Nephron (organoid): Measurements from ENCODE around the gene INA.
"Not testable (repeated sequence)": the region's sequence is repeated elsewhere in the genome, so short reads cannot be mapped to it uniquely, and the experiment has no call there.

Source experiments
- H3K27ac Mint-ChIP-seq, 3 experiments: 2 replicates each; pipeline ENCODE4 v1.8.0; 2020; ENCODE audit warnings: mixed read lengths in 3 of 3, mild to moderate bottlenecking in 2 of 3, moderate library complexity in 1 of 3
- H3K27me3 Mint-ChIP-seq: 2 replicates; pipeline ENCODE4 v1.8.0; 2021; ENCODE audit warnings: low read depth, mild to moderate bottlenecking, moderate library complexity, mixed read lengths
- H3K36me3 Mint-ChIP-seq: 2 replicates; pipeline ENCODE4 v1.8.0; 2020; ENCODE audit warnings: low read depth, mixed read lengths
- H3K4me1 Mint-ChIP-seq: 2 replicates; pipeline ENCODE4 v1.8.0; 2020; ENCODE audit warnings: mixed read lengths
- H3K4me3 Mint-ChIP-seq, 3 experiments: 2 replicates each; pipeline ENCODE4 v1.8.0; 2020; ENCODE audit warnings: mild to moderate bottlenecking in 3 of 3, mixed read lengths in 3 of 3, moderate library complexity in 2 of 3
- H3K9me3 Mint-ChIP-seq: 2 replicates; pipeline ENCODE4 v1.8.0; 2020; ENCODE audit warnings: mixed read lengths
- CTCF ChIP-seq, 3 experiments: fragments of 200-600 bp; sonication (generic); IDR thresholded peaks; one replicate each; pipeline ENCODE4 v1.5.0; 2021; ENCODE audit warnings: antibody characterized with exemption in 3 of 3; ENCODE audit not compliant: unreplicated experiment in 3 of 3

INA gene

GRCh38 chr10:103254113-103254512, 22.8 kb upstream of the INA start:
- Mint-ChIP-seq H3K9me3 (peaks cover 15% of the 10 kb centered on the region), H3K36me3 (peaks cover 4% of the 10 kb centered on the region), H3K27me3 (peaks cover 10% of the 10 kb centered on the region), H3K4me1 (no peaks in the 10 kb centered on the region), H3K4me3 (no peak overlapping the region), H3K27ac (no peak overlapping the region)
- TF ChIP-seq CTCF (IDR thresholded peaks at IDR 0.05; ENCODE audit: unreplicated experiment in 3 of 3), result no peak

DNA sequence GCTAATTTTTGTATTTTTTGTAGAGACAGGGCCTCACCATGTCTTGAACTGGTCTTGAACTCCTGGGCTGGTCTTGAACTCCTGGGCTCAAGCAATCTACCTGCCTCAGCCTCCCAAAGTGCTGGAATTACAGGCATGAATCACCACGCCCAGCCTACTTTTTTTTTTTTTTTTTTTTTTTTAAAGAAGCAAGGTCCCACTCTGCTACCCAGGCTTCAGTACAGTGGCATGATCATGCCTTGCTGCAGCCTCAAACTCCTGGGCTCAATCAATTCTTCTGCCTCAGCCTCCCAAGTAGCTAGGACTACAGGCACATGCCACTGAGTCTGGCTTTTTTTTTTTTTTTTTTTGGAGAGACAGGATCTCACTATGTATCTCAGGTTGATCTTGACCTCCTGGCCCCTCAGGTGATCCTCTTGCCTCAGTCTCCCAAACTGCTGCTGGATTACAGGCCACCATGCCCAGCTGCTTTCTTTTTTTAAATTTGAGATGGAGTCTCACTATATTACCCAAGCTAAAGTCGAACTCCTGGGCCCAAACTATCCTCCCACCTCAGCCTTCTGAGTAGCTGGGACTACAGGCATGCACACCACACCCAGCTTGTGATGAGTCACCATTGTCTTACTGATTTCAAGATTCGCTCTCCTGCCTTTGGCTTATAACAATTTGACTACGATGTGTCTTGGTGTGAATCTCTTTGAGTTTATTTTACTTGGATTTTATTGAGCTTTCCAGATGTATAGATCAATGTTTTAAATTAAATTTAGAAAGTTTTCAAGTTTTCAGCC, 22.2 kb upstream of the INA start:
- H3K36me3 Mint-ChIP-seq, result peaks cover 4% of the 10 kb centered on the region
- peaks cover 10% of the 10 kb centered on the region for H3K27me3 Mint-ChIP-seq
- H3K4me1 Mint-ChIP-seq, result no peaks in the 10 kb centered on the region
- no peak overlapping the region for H3K27ac Mint-ChIP-seq
- peaks cover 17% of the 10 kb centered on the region for H3K9me3 Mint-ChIP-seq
- TF ChIP-seq CTCF (IDR thresholded peaks at IDR 0.05; ENCODE audit: unreplicated experiment in 3 of 3), result no peak
- H3K4me3 Mint-ChIP-seq, result no peak overlapping the region

GRCh38 chr10:103256613-103257012, 20.3 kb upstream of the INA start:
- Mint-ChIP-seq H3K27ac (no peak overlapping the region), H3K27me3 (peaks cover 4% of the 10 kb centered on the region), H3K9me3 (peaks cover 23% of the 10 kb centered on the region), H3K36me3 (no peaks in the 10 kb centered on the region), H3K4me1 (no peaks in the 10 kb centered on the region), H3K4me3 (no peak overlapping the region)
- TF ChIP-seq CTCF (IDR thresholded peaks at IDR 0.05; ENCODE audit: unreplicated experiment in 3 of 3), result no peak

- Mint-ChIP-seq H3K4me3 (no peak overlapping the region), H3K4me1 (no peaks in the 10 kb centered on the region), H3K36me3 (no peaks in the 10 kb centered on the region), H3K27ac (no peak overlapping the region), H3K27me3 (peaks cover 5% of the 10 kb centered on the region), H3K9me3 (peaks cover 23% of the 10 kb centered on the region)
- TF ChIP-seq CTCF (IDR thresholded peaks at IDR 0.05; ENCODE audit: unreplicated experiment in 3 of 3), result no peak
These were observed 19.1 kb upstream of the INA start for GRCh38 chr10:103257812-103258211.

- H3K27me3 Mint-ChIP-seq, H3K4me1 Mint-ChIP-seq, H3K4me3 Mint-ChIP-seq, H3K27ac Mint-ChIP-seq, H3K36me3 Mint-ChIP-seq: not testable (repeated sequence)
- H3K9me3 Mint-ChIP-seq, result peaks cover 23% of the 10 kb centered on the region
These were observed 18.0 kb upstream of the INA start for GRCh38 chr10:103258928-103259327.

- Mint-ChIP-seq H3K9me3 (peaks cover 23% of the 10 kb centered on the region), H3K4me1 (no peaks in the 10 kb centered on the region), H3K36me3 (no peaks in the 10 kb centered on the region), H3K27me3 (peaks cover 11% of the 10 kb centered on the region), H3K4me3 (no peak overlapping the region), H3K27ac (no peak overlapping the region)
- no peak for TF ChIP-seq CTCF (IDR thresholded peaks at IDR 0.05; ENCODE audit: unreplicated experiment in 3 of 3)
These were observed 16.9 kb upstream of the INA start for GRCh38 chr10:103259989-103260388.
